Kidney epithelial cell (primary cell): ENCODE results near the gene USP21. TPM values are rescaled to one million over a fixed set of nuclear protein-coding genes. Genes with fewer than 3 reads are reported as not detected.
A peak's percentile ranks its signal among the peaks of the same experiment; 100 is the strongest.

Experiments used
- DNase-seq: peaks from one replicate; pipeline ENCODE4 v3.0.0-alpha.2; 2010; ENCODE audit warnings: low read depth
- H3K27me3 ChIP-seq: 2 replicates; pipeline ENCODE4 v1.6.0; 2011; ENCODE audit warnings: low read length; ENCODE audit not compliant: control insufficient read depth, insufficient read depth
- H3K36me3 ChIP-seq: 2 replicates; pipeline ENCODE4 v1.5.1; 2011; ENCODE audit warnings: low read length; ENCODE audit not compliant: control insufficient read depth, insufficient read depth
- H3K4me3 ChIP-seq: 2 replicates; pipeline ENCODE4 v1.5.1; 2011; ENCODE audit warnings: low read depth, mild to moderate bottlenecking, control low read depth, low read length
- CTCF ChIP-seq: IDR thresholded peaks from 2 replicates; pipeline ENCODE4 v1.5.1; 2011; ENCODE audit warnings: mild to moderate bottlenecking, moderate library complexity, low read length, control low read depth, inconsistent platforms; ENCODE audit not compliant: insufficient read depth, poor library complexity, severe bottlenecking
- total RNA-seq: library from RNA; depleted of rRNA; stranded (reverse); fragments of >200 nt; gene quantifications from 2 replicates; pipeline ENCODE4 v1.2.3, GENCODE V29; 2015

Gene USP21
- total RNA-seq, 1 donor from 2014 or later = 10.5 TPM

GRCh38 chr1:161139766-161140165, 19.5 kb upstream of the USP21 start:
- no peak for DNase-seq
- peak; percentile 60 for TF ChIP-seq CTCF
- H3K27me3 ChIP-seq = no peaks in the 10 kb centered on the region
- H3K4me3 ChIP-seq = no peak overlapping the region
- H3K36me3 ChIP-seq = no peaks in the 10 kb centered on the region

DNA sequence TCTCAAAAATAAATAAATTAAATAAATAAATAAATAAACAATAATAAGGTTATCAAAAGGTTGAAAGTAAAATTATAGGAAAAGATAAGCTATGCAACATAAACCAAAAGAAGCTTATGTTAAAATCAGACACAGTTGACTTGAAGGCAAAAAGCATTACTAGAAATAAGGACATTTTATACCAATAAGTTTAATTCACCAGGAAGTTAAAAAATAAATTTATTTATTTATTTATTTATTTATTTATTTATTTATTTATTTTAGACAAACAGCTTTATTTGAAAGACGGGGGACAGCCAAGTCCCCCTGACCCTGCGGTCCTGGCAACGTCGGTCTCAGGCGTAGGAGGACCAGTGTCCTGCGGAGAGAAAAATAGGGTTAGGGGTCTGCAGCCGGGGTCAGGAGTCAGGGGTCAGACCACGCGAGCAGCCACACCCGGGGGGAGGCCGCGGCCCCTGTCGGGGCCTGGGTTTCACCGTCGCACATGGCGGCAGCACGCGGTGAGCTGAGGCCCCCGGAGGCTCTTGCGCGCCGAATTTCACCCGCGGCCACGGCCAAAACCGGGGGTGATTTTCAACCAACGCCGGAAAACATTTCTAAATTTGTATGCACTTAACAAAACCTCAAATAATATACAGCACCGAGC, 18.4 kb upstream of the USP21 start:
- no peaks in the 10 kb centered on the region for H3K36me3 ChIP-seq
- no peak overlapping the region for H3K4me3 ChIP-seq
- DNase-seq = no peak
- TF ChIP-seq CTCF = no peak
- H3K27me3 ChIP-seq = no peaks in the 10 kb centered on the region

DNA sequence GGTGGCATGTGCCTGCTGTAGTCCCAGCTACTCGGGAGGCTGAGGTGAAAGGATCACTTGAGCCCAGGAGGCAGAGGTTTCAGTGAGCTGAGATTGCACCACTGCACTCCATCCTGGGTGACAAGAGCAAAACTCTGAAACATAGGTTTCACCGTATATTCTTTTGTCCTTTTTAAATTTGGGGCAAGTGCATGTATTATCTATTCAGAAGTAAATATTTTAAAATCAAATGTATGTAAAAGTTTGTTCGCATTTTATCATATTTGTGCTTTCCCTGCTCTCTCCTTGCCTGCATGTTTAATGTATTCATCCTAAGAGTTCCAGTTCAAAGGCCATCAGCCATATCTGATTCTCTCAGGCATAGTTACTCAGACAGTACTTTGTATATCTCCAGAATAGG, 13.5 kb upstream of the USP21 start:
- DNase-seq = no peak
- TF ChIP-seq CTCF = no peak
- H3K36me3 ChIP-seq = no peaks in the 10 kb centered on the region
- H3K27me3 ChIP-seq = no peaks in the 10 kb centered on the region
- H3K4me3 ChIP-seq = no peak overlapping the region

DNA sequence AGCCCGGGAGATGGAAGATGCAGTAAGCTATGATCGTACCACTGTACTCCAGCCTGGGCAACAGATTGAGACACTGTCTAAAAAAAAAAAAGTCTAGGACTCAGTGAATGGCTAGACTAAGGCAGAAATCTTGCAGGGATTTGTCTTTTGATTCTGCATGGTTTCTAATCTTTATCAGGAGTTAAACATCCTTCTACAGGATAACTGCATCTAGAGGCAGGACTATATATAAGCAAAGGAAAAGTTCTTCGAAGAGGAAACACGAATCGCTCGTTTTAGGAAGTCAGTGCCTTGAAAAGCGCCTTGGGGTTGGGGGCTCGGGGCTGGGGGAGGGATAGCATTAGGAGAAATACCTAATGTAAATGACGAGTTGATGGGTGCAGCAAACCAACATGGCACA, 6.1 kb upstream of the USP21 start:
- no peak for DNase-seq
- TF ChIP-seq CTCF = no peak
- H3K4me3 ChIP-seq = peak overlapping the region; percentile 83

GRCh38 chr1:161153682-161154337, 5.5 kb upstream of the USP21 start, which contains the start of gene UFC1:
Gene UFC1 (plus strand): TSS chr1:161153978. CDS start chr1:161153998, 20 bp downstream.
- H3K4me3 ChIP-seq = peak within 1 kb of the TSS; percentile 83
- no peak for DNase-seq
- TF ChIP-seq CTCF = no peak

More for the DNA sequence above, 6.1 kb upstream of the USP21 start:
- Histone ChIP-seq H3K27me3 (no peaks in the 10 kb centered on the region), H3K36me3 (peaks cover 1% of the 10 kb centered on the region)

DNA sequence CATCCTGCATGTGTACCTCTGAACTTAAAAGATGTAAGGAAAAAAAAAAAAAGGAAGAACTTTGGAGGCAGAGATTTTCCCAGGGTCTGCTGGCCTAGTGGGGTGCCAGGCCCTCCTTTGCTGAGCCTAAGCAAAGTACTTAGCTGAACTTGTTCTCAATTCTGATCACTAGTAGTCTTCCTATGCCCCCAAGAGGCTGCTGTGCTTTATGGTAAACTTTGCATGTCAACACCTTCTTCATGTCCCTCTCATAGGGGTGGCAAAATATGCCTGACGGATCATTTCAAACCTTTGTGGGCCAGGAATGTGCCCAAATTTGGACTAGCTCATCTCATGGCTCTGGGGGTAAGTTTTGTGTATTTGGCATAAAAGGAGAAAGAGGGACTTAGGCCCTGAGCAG, 1.4 kb upstream of the USP21 start:
- no peaks in the 10 kb centered on the region for H3K27me3 ChIP-seq
- TF ChIP-seq CTCF = no peak
- H3K4me3 ChIP-seq = no peak overlapping the region
- no peak for DNase-seq
- peaks cover 1% of the 10 kb centered on the region for H3K36me3 ChIP-seq

More at GRCh38 chr1:161153682-161154337, 5.5 kb upstream of the USP21 start, which contains the start of gene UFC1:
- Histone ChIP-seq H3K27me3 (no peaks in the 10 kb centered on the region), H3K36me3 (peaks cover 1% of the 10 kb centered on the region)
